HL-60 (cell line): ENCODE results near the gene KYAT1.

ENCODE experiments used
- GABPA ChIP-seq: IDR thresholded peaks from 2 replicates; pipeline ENCODE4 v1.6.1; 2012; ENCODE audit warnings: low read depth
- POLR2AphosphoS5 ChIP-seq: IDR thresholded peaks from 2 replicates; pipeline ENCODE4 v1.6.1; 2012; ENCODE audit warnings: low read depth
- SPI1 ChIP-seq: IDR thresholded peaks from 2 replicates; pipeline ENCODE4 v1.6.1; 2012; ENCODE audit warnings: low read depth, mild to moderate bottlenecking, borderline replicate concordance
- TF ChIP-seq, protein P1 (sequence below): IDR thresholded peaks from one replicate; pipeline ENCODE4 v1.5.1; 2011; ENCODE audit warnings: low read length, control low read depth, inconsistent platforms; ENCODE audit not compliant: insufficient read depth

DNA sequence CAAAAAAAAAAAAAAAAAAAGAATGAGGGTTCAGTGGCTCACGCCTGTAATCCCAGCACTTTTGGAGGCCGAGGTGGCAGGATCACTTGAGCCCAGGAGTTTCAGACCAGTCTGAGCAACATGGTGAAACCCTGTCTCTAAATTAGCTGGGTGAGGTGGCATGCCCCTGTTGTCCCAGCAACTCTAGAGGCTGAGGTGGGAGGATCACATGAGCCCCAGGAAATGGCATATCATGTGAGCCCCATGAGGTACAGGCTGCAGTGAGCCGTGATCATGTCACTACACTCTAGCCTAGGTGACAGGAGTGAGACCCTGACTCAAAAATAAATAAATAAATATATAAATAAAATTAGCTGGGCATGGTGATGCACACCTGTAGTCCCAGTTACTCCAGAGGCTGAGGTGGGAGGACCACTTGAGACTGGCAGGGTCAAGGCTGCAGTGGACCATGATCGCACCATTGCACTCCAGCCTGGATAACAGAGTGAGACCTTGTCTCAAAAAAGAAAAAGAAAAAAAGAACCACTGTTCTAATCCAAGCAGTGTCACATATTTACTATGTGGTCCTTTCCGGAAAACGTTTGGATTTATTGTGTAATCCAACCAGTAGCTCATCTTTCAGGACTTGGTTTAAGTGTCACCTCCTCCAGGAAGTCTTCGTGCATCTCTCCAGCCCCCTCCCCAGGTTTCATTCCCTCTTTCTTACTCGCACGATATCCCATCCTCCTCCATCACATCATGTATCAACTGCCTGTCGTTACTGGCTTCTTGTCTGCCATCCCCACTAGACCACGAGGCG lies 39.9 kb downstream of the KYAT1 start:
- TF ChIP-seq, protein P1, sequence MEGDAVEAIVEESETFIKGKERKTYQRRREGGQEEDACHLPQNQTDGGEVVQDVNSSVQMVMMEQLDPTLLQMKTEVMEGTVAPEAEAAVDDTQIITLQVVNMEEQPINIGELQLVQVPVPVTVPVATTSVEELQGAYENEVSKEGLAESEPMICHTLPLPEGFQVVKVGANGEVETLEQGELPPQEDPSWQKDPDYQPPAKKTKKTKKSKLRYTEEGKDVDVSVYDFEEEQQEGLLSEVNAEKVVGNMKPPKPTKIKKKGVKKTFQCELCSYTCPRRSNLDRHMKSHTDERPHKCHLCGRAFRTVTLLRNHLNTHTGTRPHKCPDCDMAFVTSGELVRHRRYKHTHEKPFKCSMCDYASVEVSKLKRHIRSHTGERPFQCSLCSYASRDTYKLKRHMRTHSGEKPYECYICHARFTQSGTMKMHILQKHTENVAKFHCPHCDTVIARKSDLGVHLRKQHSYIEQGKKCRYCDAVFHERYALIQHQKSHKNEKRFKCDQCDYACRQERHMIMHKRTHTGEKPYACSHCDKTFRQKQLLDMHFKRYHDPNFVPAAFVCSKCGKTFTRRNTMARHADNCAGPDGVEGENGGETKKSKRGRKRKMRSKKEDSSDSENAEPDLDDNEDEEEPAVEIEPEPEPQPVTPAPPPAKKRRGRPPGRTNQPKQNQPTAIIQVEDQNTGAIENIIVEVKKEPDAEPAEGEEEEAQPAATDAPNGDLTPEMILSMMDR: no peak
- TF ChIP-seq SPI1: no peak
- no peak for TF ChIP-seq POLR2AphosphoS5
- TF ChIP-seq GABPA: no peak
